Fibroblast of the conjunctiva (primary cell): ENCODE measurements around the gene TSPAN4.
A peak's percentile ranks its signal among the peaks of the same experiment; 100 is the strongest.

Experiments used
- DNase-seq: peaks from one replicate; pipeline ENCODE4 v3.0.0-alpha.2; 2010; ENCODE audit warnings: low read depth

The TSPAN4 gene

GRCh38 chr11:804599-804964, 38.1 kb upstream of the TSPAN4 start:
- DNase-seq, result no peak

DNA sequence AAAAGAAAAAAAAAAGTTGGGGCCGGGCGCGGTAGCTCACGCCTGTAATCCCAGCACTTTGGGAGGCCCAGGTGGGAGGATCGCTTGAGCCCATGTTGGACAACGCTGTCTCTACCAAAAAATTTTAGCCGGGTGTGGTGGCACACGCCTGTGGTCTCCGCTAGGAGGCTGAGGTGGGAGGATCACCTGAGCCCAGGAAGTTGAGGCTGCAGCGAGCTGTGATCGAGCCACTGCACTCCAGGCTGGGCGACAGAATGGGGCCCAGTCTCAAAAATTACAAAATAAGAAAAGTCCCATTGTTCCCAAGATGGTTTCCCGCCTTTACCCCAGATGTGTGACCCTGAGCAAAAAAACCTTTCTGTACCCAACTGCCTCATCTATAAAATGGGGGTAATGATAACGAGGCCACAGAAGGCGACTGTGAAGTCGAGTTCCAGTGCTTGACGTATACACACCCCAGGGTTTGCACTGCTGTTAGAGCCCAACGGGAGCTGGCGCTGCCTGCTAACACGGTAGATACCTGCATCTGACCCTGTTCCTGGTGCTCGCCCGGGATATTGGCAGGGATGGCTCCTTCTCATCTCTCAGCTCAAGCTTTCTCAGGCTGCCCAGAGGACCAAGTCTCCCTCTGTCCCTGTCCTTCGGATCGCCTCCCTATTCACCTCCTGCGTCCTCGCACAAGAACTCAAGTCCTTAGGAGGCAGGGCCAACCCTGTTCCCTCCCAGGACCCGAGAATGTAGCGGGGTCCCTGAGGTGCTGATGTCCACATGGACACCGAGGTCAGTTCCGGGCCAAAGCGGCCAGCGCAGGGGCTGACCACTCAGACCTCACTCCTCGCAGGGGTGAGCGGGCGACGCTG, 34.0 kb upstream of the TSPAN4 start:
- DNase-seq, result peak; percentile 52

GRCh38 chr11:809287-810039, 33.2 kb upstream of the TSPAN4 start, which contains the start of gene RPLP2:
RPLP2 (plus strand) TSS chr11:809967; CDS start chr11:810235, 268 bp downstream.
- DNase-seq, result peak; percentile 94

- no peak for DNase-seq
Observed at GRCh38 chr11:810040-810567, 32.5 kb upstream of the TSPAN4 start.

GRCh38 chr11:811446-812245, 31.0 kb upstream of the TSPAN4 start:
- DNase-seq, result no peak

DNA sequence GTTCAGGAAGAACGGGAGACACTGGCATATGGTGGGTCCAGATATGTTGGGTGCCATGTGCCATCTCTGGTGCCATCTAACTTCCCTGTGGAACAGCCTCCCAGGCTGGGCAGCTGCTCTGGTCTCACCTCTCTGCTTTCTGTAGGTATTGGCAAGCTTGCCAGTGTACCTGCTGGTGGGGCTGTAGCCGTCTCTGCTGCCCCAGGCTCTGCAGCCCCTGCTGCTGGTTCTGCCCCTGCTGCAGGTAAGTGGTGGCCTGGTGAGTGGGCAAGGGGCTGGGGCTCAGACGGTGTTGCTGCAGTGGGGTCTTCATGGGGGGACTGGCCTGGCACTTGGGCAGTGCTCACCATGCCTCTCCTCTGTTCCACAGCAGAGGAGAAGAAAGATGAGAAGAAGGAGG, 30.3 kb upstream of the TSPAN4 start:
- DNase-seq, result no peak

DNA sequence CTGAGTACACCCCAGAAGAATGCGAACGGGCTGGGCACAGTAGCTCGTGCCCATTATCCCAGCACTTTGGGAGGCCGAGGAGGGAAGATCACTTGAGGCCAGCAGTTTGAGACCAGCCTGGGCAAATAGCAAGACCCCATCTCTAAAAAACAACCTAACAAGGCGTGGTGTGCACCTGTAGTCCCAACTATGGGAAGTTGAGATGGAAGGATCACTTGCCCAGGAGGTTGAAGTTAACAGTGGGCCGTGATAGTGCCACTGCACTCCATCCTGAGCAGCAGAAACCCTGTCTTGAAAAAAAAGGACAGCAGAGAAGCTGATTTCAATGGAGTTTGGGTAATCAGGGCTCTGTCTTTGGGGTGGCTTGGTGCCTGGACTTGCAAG, 29.6 kb upstream of the TSPAN4 start:
- no peak for DNase-seq

DNA sequence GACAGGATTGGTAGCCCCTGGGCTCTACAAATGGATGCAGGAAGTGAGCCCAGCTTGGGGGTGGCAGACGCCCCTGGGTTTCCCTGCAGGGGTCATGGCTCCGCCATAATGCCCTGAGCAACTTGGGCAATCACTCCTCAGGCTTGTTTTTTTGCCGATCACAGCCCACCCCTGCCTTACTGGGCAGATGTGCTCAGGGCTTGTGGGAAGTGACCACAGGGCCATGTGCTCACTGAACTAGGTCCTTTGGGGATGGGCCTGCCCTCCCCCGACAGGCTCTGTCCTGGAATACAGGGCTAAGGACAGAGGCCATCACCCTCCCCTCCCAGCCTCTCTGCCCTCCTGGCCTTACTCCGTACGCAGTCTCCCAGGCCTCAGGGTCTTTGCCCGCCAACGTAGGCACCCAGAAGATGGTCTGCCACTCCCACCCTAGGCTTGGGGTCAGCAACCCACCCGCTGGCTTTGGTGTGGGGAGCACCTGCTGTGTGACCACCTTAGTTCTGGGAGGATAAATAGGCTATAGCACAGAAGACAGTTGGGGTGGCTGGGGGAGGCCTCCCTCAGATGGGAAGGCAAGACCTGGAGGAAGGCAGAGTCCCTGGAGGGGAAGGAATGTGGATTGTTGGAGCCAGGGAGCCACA, 29.1 kb upstream of the TSPAN4 start:
- DNase-seq, result no peak

DNA sequence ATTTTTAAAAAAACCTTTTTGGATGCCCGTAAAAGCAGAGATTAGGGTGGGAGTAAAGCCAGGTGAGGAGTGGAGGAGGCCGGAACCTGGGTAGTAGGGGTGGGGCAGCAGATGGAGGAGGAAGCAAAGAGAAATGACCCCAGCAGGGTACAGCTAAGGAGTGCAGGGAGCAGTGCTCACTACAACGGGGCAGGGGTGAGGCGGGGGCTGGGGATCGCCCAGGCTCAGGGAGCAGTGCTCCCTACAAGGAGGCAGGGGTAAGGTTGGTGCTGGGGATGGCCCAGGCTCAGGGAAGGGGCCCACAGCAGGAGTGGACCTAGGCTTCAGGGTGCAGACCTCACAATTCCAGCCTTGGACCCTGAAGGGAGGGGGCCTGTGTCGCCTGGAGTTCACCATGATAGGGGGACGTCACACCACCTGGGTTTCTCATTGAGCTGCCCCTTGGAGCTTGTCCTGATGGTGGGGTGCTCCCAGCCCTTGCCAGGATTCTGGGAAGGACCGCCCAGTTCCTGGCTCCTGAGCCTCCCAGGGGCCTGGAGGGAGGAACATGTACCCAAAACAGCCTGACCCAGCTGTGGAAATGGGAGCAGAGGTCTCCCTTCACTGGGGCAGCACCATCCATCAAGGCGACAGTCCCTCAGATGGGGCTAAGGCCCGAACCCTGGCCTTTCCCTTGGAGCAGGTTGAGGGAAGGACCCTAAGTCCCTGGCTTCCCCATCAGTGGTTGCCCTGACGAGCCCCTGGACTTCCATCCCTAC, 26.8 kb upstream of the TSPAN4 start:
- DNase-seq, result no peak

GRCh38 chr11:816433-816779, 26.2 kb upstream of the TSPAN4 start:
- DNase-seq, result no peak

- no peak for DNase-seq
Observed at GRCh38 chr11:818396-819128, 24.1 kb upstream of the TSPAN4 start, which contains the start of gene PNPLA2. PNPLA2 (plus strand) TSS chr11:818914; CDS start chr11:819719, 805 bp downstream.

- DNase-seq, result peak; percentile 68
Observed at GRCh38 chr11:819129-819931, 23.3 kb upstream of the TSPAN4 start.

GRCh38 chr11:819943-820649, 22.6 kb upstream of the TSPAN4 start:
- no peak for DNase-seq

GRCh38 chr11:820655-821511, 21.8 kb upstream of the TSPAN4 start:
- no peak for DNase-seq

DNA sequence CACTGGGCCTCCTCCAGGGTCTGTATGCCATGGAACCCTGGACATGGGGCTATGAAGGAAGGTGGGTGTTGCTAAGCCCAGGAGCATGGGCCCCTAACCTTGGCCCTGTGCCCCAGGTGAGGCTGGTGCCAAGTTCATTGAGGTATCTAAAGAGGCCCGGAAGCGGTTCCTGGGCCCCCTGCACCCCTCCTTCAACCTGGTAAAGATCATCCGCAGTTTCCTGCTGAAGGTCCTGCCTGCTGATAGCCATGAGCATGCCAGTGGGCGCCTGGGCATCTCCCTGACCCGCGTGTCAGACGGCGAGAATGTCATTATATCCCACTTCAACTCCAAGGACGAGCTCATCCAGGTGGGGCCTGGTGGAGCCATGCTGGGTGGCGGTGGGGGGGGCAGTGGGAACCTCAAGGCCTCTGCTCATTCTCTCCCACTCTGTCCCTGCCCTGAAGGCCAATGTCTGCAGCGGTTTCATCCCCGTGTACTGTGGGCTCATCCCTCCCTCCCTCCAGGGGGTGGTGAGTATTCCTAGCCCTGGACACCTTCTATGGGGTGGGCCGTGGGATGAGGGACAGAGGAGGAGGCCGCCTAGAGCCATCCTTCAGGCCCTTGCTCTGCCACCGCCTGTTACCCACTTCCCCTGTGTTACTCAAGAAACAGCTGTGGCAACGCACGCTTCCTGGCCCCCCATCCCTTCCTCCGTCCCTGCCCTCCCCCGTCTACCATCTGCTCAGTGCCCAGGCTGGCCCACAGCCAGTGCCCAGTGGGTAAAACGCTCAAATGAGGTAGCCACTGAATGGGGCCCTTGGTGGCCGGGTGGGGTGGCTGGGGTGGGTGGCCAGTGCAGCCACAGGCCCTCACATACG, 20.9 kb upstream of the TSPAN4 start:
- no peak for DNase-seq

GRCh38 chr11:823441-824291, 19.0 kb upstream of the TSPAN4 start:
- DNase-seq, result no peak
